AG04450 (cell line): ENCODE data around the gene EFNA1. TPM values are rescaled to one million over a fixed set of nuclear protein-coding genes. Genes with fewer than 3 reads are reported as not detected.

Experiments
- CTCF ChIA-PET: fragments of 300-600, 350-600 bp; formaldehyde crosslinking; extraction: SDS; loops from one replicate; lab custom pipeline; 2022; ENCODE audit warnings: antibody characterized with exemption, inconsistent platforms; lab: Charles Lee
- POLR2A ChIA-PET: fragments of 350-600 bp; formaldehyde crosslinking; extraction: SDS; loops from one replicate; lab custom pipeline; 2021; ENCODE audit warnings: antibody characterized with exemption, inconsistent platforms; lab: Yijun Ruan, JAX
- DNase-seq: peaks from one replicate; pipeline ENCODE4 v3.0.0-alpha.2; 2011; ENCODE audit warnings: low read depth, low spot score
- H3K27ac ChIP-seq: one replicate; pipeline ENCODE4 v1.5.1; 2012; ENCODE audit warnings: low read depth, low read length, control low read depth
- H3K27me3 ChIP-seq: one replicate; pipeline ENCODE4 v1.6.0; 2012; ENCODE audit warnings: low read length; ENCODE audit not compliant: control insufficient read depth, insufficient read depth
- H3K4me3 ChIP-seq: 2 replicates; pipeline ENCODE4 v1.5.1; 2011; ENCODE audit warnings: mild to moderate bottlenecking, low read depth, low read length, control low read depth
- H3K9me3 ChIP-seq: 2 replicates; pipeline ENCODE4 v1.5.1; 2012; ENCODE audit warnings: low read length; ENCODE audit not compliant: control insufficient read depth, insufficient read depth
- CTCF ChIP-seq: IDR thresholded peaks from 2 replicates; pipeline ENCODE4 v1.5.1; 2011; ENCODE audit warnings: low read depth, low read length, control low read depth, inconsistent platforms
- polyA plus RNA-seq: library from polyadenylated mRNA; depleted of rRNA; stranded (reverse); fragments of >200 nt; gene quantifications from 2 replicates; pipeline ENCODE4 v1.2.3, GENCODE V29; 2011

EFNA1 gene
- polyA plus RNA-seq, 1 experiment = 1.4 TPM

- Histone ChIP-seq H3K4me3 (no peak overlapping the region), H3K27ac (no peak overlapping the region), H3K9me3 (no peaks in the 10 kb centered on the region; the same call in 1 of the 2 replicates), H3K27me3 (no peaks in the 10 kb centered on the region)
- ChIA-PET POLR2A (no interaction called here), CTCF (interaction anchor here (1.0 to 1.8 kb wide), 3 partner anchors 18 to 68 kb away, joined by 3 to 16 read pairs (median 4); no protein-coding TSS in a partner anchor)
- peak; percentile 89 for TF ChIP-seq CTCF
- DNase-seq = no peak
Measured at GRCh38 chr1:155176544-155177071, 48.9 kb downstream of the EFNA1 start.

GRCh38 chr1:155177192-155177917, 49.7 kb downstream of the EFNA1 start:
- DNase-seq = no peak
- Histone ChIP-seq H3K27me3 (no peaks in the 10 kb centered on the region), H3K4me3 (no peak overlapping the region), H3K9me3 (no peaks in the 10 kb centered on the region; the same call in 1 of the 2 replicates), H3K27ac (no peak overlapping the region)
- ChIA-PET POLR2A (no interaction called here), CTCF (interaction anchor here (0.5 to 1.8 kb wide), 4 partner anchors 17 to 928 kb away, joined by 3 to 16 read pairs (median 4); no protein-coding TSS in a partner anchor)
- TF ChIP-seq CTCF = no peak

GRCh38 chr1:155177918-155178281, 50.2 kb downstream of the EFNA1 start:
- no peak overlapping the region for H3K4me3 ChIP-seq
- H3K27me3 ChIP-seq = no peaks in the 10 kb centered on the region
- no peak overlapping the region for H3K27ac ChIP-seq
- DNase-seq = no peak
- POLR2A ChIA-PET = no interaction called here
- TF ChIP-seq CTCF = no peak
- CTCF ChIA-PET = interaction anchor here (0.5 to 1.8 kb wide), 4 partner anchors 16 to 928 kb away, joined by 3 to 16 read pairs (median 4); no protein-coding TSS in a partner anchor
- H3K9me3 ChIP-seq = no peaks in the 10 kb centered on the region; the same call in 1 of the 2 replicates

- no peak overlapping the region for H3K4me3 ChIP-seq
- ChIA-PET CTCF (interaction anchor here (0.7 to 1.8 kb wide), 4 partner anchors 11 to 29 kb away, joined by 3 to 16 read pairs (median 4); partner anchors contain the start of genes MTX1 and THBS3), POLR2A (no interaction called here)
- no peak for DNase-seq
- no peak overlapping the region for H3K27ac ChIP-seq
- H3K27me3 ChIP-seq = no peaks in the 10 kb centered on the region
- no peaks in the 10 kb centered on the region; the same call in 1 of the 2 replicates for H3K9me3 ChIP-seq
- no peak for TF ChIP-seq CTCF
Measured at GRCh38 chr1:155178441-155179111, 50.9 kb downstream of the EFNA1 start.
